BLaER1 (cell line): ENCODE measurements around the gene GPHB5.

Experiments
- H3K27ac ChIP-seq: shearing (Covaris generic); formaldehyde crosslinking; 2 replicates; pipeline ENCODE4 v1.8.1; 2022
- H3K27me3 ChIP-seq: shearing (Covaris generic); formaldehyde crosslinking; 2 replicates; pipeline ENCODE4 v1.8.1; 2022
- H3K36me3 ChIP-seq: shearing (Covaris generic); formaldehyde crosslinking; 2 replicates; pipeline ENCODE4 v1.8.1; 2022
- H3K4me1 ChIP-seq: shearing (Covaris generic); formaldehyde crosslinking; 2 replicates; pipeline ENCODE4 v1.8.1; 2022
- H3K4me2 ChIP-seq: shearing (Covaris generic); formaldehyde crosslinking; 2 replicates; pipeline ENCODE4 v1.8.1; 2022
- H3K4me3 ChIP-seq: shearing (Covaris generic); formaldehyde crosslinking; 2 replicates; pipeline ENCODE4 v1.8.1; 2022
- H3K9ac ChIP-seq: shearing (Covaris generic); formaldehyde crosslinking; 2 replicates; pipeline ENCODE4 v1.8.1; 2022
- H3K9me3 ChIP-seq: shearing (Covaris generic); formaldehyde crosslinking; 2 replicates; pipeline ENCODE4 v1.8.1; 2022
- H4K20me1 ChIP-seq: shearing (Covaris generic); formaldehyde crosslinking; 2 replicates; pipeline ENCODE4 v1.8.1; 2022
- Cebpa-rat ChIP-seq: shearing (Covaris generic); IDR thresholded peaks from 2 replicates; pipeline ENCODE4 v1.8.1; 2022

The GPHB5 gene

DNA sequence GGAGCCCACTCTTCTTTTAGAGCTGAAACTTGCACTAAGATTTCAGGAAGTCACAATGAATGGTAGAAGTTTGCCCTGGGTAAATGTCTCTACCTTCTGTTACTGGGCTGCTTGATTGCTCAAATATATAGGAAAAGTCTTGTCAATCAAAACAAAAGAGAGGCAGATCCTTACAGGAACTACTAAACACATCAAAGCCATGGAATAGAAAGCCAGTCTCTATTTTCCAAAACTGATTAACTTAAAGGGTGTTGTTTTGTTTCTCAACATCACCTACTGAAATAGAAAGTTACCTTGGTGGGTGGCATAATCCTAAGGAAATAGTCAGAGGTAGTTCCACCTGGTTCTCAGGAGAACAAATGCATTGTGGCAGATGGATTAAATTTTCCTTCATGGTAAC is at the start of gene GPHB5:
Gene GPHB5, minus strand, starts transcription at position 101 of the 400 bp plus-strand sequence. CDS start 1,086 bp downstream, outside the sequence.
- no peak within 1 kb of the TSS for H3K4me3 ChIP-seq
- H3K27me3 ChIP-seq: no peaks in the 10 kb centered on the region
- no peak within 1 kb of the TSS for H3K4me2 ChIP-seq
- no peak for TF ChIP-seq Cebpa-rat
- no peaks in the 10 kb centered on the region for H3K9me3 ChIP-seq
- H3K27ac ChIP-seq: no peak within 1 kb of the TSS
- no peaks in the 10 kb centered on the region for H4K20me1 ChIP-seq
- H3K4me1 ChIP-seq: no peaks in the 10 kb centered on the region
- H3K9ac ChIP-seq: no peak within 1 kb of the TSS
- H3K36me3 ChIP-seq: no peaks in the 10 kb centered on the region

- H3K27me3 ChIP-seq: no peaks in the 10 kb centered on the region
- H3K4me2 ChIP-seq: no peak overlapping the region
- no peak for TF ChIP-seq Cebpa-rat
- no peak overlapping the region for H3K9ac ChIP-seq
- H3K9me3 ChIP-seq: peaks cover 9% of the 10 kb centered on the region
- H3K36me3 ChIP-seq: peaks cover 4% of the 10 kb centered on the region; the same call in 1 of the 2 replicates
- no peak overlapping the region for H3K4me3 ChIP-seq
- H4K20me1 ChIP-seq: no peaks in the 10 kb centered on the region
- H3K4me1 ChIP-seq: no peaks in the 10 kb centered on the region
- H3K27ac ChIP-seq: no peak overlapping the region
Measured at GRCh38 chr14:63367742-63368364, 49.1 kb upstream of the GPHB5 start.

GRCh38 chr14:63362389-63362819 is 43.7 kb upstream of the GPHB5 start:
- Histone ChIP-seq H3K36me3 (no peaks in the 10 kb centered on the region), H3K4me2 (no peak overlapping the region), H3K9me3 (peaks cover 4% of the 10 kb centered on the region; the same call in 1 of the 2 replicates), H3K4me1 (no peaks in the 10 kb centered on the region), H3K9ac (no peak overlapping the region), H3K27me3 (no peaks in the 10 kb centered on the region), H4K20me1 (no peaks in the 10 kb centered on the region), H3K27ac (no peak overlapping the region), H3K4me3 (no peak overlapping the region)
- no peak for TF ChIP-seq Cebpa-rat

- no peak overlapping the region for H3K4me3 ChIP-seq
- H4K20me1 ChIP-seq: no peaks in the 10 kb centered on the region
- TF ChIP-seq Cebpa-rat: no peak
- no peak overlapping the region for H3K4me2 ChIP-seq
- H3K27ac ChIP-seq: no peak overlapping the region
- peaks cover 4% of the 10 kb centered on the region; the same call in 1 of the 2 replicates for H3K9me3 ChIP-seq
- H3K27me3 ChIP-seq: no peaks in the 10 kb centered on the region
- H3K4me1 ChIP-seq: no peaks in the 10 kb centered on the region
- H3K9ac ChIP-seq: no peak overlapping the region
- H3K36me3 ChIP-seq: no peaks in the 10 kb centered on the region
Measured at GRCh38 chr14:63361790-63362189, 43.1 kb upstream of the GPHB5 start.

GRCh38 chr14:63357841-63358240 is 39.1 kb upstream of the GPHB5 start:
- no peak for TF ChIP-seq Cebpa-rat
- Histone ChIP-seq H3K27me3 (no peaks in the 10 kb centered on the region), H3K36me3 (no peaks in the 10 kb centered on the region), H3K4me3 (no peak overlapping the region), H4K20me1 (no peaks in the 10 kb centered on the region), H3K27ac (no peak overlapping the region), H3K4me1 (no peaks in the 10 kb centered on the region), H3K4me2 (no peak overlapping the region), H3K9ac (no peak overlapping the region), H3K9me3 (no peaks in the 10 kb centered on the region)

- Histone ChIP-seq H4K20me1 (no peaks in the 10 kb centered on the region), H3K4me3 (no peak overlapping the region), H3K27ac (no peak overlapping the region), H3K27me3 (no peaks in the 10 kb centered on the region), H3K9me3 (no peaks in the 10 kb centered on the region), H3K9ac (no peak overlapping the region), H3K4me1 (no peaks in the 10 kb centered on the region), H3K36me3 (no peaks in the 10 kb centered on the region), H3K4me2 (no peak overlapping the region)
- TF ChIP-seq Cebpa-rat: no peak
Measured at GRCh38 chr14:63345826-63346225, 27.1 kb upstream of the GPHB5 start.

DNA sequence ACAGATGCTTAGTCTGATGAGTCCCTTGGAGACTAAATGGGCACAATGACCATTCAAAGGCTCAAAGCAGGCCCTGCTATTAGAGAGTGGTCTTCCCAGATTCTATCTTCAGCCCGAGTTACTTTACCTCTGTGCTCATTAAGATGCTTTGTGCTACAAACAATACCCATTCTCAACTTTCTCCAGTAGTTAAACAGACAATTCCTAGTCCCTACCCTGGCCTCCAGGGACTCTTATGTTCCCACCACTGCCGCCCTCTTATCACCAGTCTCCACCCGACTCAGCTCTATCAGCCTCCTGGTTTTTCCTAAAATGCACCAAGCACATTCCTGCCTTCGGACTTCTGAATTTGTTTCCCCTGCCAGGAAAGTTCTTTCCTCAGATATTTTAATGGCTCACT is 25.6 kb upstream of the GPHB5 start:
- TF ChIP-seq Cebpa-rat: no peak
- Histone ChIP-seq H3K27ac (no peak overlapping the region), H3K9me3 (no peaks in the 10 kb centered on the region), H3K4me2 (no peak overlapping the region), H3K4me3 (no peak overlapping the region), H3K9ac (no peak overlapping the region), H3K4me1 (no peaks in the 10 kb centered on the region), H3K27me3 (no peaks in the 10 kb centered on the region), H4K20me1 (no peaks in the 10 kb centered on the region), H3K36me3 (no peaks in the 10 kb centered on the region)

GRCh38 chr14:63343878-63344277 is 25.1 kb upstream of the GPHB5 start:
- Histone ChIP-seq H3K4me3 (no peak overlapping the region), H3K9me3 (no peaks in the 10 kb centered on the region), H3K9ac (no peak overlapping the region), H3K4me2 (no peak overlapping the region), H3K27me3 (no peaks in the 10 kb centered on the region), H3K4me1 (no peaks in the 10 kb centered on the region), H4K20me1 (no peaks in the 10 kb centered on the region), H3K27ac (no peak overlapping the region), H3K36me3 (no peaks in the 10 kb centered on the region)
- no peak for TF ChIP-seq Cebpa-rat

DNA sequence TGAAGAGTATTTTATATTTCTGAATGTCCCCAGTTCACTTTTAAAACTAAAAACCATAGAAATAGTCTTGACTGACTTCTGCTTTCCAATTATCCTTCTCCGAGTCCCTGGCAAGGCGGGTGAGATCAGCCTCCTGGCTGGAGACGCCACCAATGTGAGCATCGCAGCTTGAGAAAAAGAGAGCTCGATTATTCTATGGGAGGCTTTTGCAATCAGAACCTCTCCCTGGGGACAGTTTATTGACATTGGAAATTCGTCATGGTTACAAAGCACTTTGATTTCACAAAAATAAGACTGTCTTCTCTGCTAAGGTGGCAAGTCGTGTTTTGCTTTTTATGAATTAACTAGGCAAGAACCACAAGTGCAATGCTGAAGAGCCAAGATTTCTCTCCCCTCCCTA is 23.6 kb upstream of the GPHB5 start:
- Histone ChIP-seq H3K4me2 (no peak overlapping the region), H4K20me1 (no peaks in the 10 kb centered on the region), H3K27ac (no peak overlapping the region), H3K4me1 (no peaks in the 10 kb centered on the region), H3K36me3 (no peaks in the 10 kb centered on the region), H3K9ac (no peak overlapping the region), H3K27me3 (no peaks in the 10 kb centered on the region), H3K9me3 (no peaks in the 10 kb centered on the region), H3K4me3 (no peak overlapping the region)
- TF ChIP-seq Cebpa-rat: no peak

DNA sequence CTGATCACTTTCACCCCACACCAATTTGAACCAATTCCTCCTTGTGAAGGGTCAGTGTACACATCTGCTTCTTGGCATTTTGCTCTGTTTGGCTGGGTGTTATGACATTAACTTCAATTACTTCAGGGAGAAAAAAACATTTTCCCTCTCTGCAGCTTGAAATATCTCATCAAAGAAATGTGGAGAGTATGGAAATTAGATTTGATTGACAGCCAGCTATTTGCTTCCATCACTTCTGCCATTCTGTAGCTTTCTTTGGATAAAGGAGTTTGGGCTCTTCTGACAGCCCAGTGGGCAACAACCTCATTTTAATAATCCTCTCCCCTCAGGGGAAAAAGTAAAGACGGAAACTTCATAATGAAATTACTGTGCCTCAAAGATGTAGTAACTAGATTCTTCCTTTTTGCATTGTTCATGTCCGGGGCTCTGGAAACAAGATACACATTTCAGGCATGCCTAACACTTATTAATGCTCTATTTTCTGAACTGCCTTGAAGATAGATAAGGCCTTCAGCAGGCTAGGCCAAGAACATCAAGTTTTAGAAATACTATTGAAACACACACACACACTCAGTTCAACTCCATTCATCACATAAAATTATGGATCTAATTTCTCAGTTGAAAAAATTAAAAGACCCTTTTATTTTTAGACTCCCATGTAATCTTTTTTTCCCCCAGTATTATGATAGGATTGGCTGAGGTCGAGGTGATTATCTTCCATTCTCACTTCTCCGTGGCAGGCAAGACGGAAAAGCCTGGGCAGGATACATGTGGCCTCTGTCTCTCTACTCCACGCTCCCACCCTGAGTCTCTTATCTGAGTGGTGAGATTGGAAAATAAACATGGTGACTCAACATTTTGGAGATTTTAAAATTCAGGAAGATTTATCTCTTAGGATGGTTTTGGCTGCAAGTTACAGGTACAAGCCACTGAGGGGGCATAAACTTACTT is 10.3 kb upstream of the GPHB5 start:
- Histone ChIP-seq H4K20me1 (no peaks in the 10 kb centered on the region), H3K4me3 (no peak overlapping the region), H3K9ac (no peak overlapping the region), H3K9me3 (no peaks in the 10 kb centered on the region), H3K4me1 (no peaks in the 10 kb centered on the region), H3K27ac (no peak overlapping the region), H3K4me2 (no peak overlapping the region), H3K36me3 (no peaks in the 10 kb centered on the region), H3K27me3 (no peaks in the 10 kb centered on the region)
- TF ChIP-seq Cebpa-rat: no peak
